DMS153 (cell line): Measurements from ENCODE around the gene ST7.

ENCODE experiments used
- DNase-seq: peaks from one replicate; lab custom pipeline; 2025; lab: John Stamatoyannopoulos, UW

The ST7 gene

DNA sequence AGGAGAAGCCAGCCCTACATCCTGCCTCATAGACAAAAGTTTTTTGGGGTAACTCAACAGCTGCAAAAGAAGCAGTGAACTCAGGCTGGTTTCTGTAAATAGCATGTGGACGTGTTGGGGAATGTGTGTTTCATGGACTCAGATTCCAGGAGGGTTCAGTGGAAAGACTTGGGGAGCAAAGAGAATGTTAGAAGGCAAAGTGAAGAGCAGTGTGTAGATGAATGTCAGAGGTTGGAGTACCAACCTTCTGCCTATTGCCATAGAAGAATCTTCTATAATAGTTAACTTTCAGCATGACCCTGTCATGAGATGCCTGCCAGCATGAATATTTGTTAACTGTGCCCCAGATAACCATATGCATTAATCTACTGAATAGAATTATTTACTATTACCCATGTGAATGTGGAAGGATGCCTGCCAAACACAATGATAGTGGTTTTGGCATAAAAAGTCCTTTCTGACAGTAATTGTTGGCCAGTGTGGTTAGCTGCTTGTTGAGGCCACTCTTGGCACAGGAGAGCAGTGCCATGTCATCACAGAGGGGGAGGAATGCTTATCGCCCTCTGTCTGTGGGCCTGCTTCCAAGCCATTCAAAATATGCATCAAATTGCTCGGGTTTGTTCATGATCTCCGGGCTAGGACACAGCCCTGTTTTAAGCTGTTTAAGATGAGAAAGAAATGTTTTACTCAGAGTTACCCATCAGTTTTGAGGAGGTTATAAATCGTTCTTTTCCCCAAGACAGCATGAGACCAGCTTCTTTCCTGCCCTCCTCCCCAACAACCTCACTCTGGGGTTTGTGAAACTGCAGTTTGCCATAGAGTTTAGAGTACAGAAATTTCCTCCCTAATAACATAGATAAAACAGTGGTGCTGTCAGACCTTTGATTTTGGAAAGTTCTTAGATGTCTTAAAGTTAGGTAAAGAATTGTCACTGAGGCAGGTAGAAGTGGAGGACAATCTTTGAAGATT is 204.2 kb downstream of the ST7 start:
- no peak for DNase-seq

DNA sequence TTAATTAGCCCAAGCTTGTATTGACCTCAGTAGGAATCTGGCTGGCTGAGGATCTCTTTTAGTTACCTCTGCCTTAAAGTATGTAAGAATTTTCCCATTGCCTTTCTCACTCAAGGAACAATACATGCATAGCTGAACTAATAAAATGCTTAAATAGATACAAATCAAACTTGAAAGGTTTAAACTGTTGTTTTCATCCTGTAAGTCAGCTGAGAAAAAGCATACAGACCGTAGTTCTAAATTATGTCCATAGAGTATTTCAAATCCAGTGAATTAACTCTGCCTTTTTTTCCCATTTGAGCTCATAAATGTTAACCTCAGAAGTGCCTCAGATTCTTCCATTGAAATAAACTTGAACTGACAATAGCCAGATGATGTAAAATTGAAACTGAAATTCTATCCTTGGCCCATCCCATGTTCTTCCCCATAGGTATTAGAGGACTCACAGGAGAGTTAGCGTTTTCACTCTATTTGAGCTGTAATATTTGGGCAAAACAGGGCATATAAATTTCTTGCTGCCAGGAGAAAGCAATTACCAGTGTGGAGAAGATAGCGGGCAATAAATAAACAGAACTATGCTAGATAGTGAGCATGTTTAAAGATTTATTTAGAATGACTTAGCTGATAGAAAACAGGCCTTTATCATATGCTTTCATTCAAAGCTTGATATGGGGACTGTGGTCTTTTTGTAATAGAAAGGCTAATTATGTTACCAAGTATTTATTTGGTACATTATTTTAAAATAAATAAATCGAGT is 205.8 kb downstream of the ST7 start:
- no peak for DNase-seq

DNA sequence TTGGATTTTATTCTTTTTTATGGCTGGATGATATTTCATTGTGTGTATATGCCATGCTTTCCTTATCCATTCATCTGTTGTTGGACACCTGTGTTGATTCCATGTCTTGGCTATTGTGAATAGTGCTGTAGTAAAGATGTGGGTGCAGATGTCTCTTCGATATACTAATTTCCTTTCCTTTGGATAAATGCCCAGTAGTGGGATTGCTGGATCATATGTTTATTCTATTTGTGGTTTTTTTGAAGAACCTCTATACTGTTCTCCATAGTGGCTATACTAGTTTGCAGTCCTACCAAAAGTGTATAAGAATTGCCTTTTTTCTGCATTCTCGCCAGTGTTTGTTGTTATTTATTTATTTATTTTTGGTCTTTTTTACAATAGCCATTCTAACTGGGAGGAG is 209.8 kb downstream of the ST7 start:
- DNase-seq, result no peak

DNA sequence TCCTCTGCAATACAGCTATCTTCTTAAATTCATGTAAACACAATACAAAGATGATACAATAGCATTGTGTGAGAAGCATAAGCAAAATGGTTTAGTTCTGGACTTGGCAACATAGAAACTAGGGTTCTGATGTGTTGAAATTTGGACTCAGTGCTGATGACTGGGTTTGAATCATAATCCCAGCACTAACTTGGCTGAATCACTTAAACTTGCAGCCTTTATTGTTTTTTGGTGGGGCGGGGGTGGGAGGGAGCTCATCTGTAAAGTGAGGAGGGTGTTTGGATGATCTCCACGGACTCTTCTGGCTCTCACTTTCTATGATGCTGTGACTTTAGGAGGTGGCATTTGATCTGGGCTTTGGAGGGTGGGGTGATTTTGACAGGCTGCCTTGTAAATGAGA is 211.3 kb downstream of the ST7 start:
- DNase-seq, result no peak

DNA sequence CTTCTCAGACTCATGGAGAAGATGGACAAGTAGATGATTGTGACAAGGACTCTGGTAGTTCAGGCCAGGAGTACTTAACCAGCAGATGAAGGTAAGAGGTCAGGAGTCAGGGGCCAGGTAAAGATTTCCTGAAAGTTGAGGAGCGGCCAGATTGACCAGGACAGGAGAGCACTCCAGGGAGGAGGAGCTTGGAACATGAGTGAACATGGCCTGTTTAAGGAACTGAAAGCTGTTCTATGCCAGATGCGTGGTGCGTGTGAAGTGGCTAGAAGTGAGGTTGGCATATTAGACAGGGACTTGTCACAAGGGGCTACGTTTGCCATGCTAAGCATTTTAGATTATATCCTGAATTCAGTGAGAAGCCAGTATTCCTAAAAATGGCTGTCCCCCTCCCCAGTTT is 212.4 kb downstream of the ST7 start:
- no peak for DNase-seq

DNA sequence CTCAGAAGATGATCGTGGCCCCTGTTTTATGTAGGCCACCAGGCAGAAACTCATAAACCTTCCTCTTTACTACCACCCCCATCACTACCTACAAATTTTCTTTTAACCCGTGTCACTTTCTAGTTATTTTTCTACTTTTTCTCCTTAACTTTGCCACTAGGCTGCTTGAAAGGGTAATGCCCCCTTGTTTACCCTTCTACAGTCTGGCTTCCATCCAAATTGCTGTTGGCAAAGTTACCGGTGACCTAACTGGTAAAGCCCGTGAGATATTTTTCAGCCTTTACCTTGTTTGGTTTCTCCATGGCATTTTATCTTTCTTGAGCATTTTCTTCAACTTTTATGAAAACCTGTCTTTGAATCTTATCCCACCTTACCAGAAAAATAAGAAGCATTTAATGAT is 216.6 kb downstream of the ST7 start:
- DNase-seq, result peak; percentile 6

DNA sequence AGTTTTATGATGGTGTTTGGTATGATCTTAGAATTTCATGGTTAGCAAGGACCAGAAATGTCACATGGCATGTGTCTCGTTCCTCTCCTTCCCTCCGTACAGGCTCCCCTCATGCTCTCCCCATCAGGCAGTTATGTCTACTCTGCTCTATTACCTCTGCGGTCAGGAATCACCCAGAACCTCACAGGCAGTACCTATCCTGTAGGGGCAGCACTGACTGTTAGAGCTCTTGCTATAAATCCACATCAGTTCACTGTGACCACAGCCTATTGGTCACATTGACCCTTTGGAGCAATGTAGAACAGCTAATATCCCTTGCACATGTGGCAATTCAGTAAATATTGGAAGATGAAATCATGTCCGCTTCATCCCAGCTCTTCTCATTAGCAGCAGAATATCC is 217.8 kb downstream of the ST7 start:
- DNase-seq, result no peak

DNA sequence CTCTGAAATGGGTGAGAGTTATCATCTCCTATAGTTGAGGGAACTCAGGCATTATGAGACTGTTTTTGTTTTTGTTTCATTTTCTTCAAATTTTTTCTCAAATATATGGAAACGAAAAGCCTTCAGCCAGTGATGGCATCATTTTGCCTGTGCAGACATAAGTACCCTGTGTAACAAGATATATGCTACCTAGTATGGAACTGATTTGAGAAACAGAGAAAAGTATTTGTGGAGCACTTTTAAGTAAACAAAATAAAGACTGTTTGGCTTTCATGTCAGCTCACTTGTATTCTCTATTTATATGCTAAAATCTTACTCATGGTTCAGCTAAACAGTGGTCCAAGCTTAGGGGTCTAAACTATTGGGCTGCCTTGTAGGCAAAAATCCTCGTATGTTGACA is 219.0 kb downstream of the ST7 start:
- no peak for DNase-seq

DNA sequence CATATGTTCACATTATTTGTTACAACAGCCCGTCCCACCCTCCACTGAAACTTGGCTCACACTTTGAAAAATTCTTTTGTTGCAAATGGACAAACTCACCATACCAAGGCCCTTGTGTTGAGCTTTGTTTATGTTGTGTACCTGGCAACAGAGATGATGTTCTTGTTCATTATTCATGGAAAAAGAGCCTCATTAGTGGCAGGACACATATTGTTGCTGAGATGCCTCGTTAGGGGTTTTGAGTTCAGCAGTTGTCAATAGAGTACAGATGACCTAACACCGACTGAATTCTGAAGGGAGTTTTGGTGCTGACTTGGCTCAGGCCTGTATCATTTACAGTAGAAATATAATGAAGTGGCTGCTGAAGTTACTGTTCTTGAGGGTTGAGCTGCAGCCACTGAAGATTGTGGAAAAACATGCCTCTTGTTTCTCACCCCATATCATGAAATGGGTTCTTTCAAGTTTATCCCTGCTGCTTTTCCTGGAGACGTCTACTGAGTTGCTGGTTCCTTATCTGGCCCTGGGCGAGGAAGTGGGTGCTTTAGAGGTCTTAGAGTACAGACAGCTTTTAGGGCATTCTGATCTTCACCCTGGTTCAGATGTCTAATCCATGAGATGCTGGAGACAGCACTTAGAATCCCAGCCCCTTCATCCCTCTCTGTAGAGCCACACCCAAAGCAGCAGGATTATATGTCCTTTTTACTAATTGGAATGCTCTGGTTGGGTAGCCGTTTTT is 219.9 kb downstream of the ST7 start:
- DNase-seq, result no peak

DNA sequence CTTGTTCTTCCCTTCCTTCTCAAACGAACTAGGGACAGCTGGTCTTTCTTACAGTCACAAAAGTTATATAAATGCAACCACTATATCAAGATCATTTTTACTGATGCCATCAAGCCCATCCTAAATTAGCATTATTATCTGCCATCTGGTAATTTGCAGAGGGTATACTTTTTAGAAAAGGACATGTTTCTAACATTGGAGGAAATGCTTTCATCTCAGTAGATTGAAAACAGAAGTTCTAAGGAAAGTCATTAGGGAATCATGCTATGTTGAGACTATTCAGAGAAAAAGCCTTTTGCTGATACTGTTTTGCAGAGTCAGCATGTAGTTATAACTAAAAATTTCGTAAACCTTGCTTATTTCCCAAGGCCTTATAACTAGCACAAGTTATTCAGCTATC is 222.9 kb downstream of the ST7 start:
- DNase-seq, result no peak

DNA sequence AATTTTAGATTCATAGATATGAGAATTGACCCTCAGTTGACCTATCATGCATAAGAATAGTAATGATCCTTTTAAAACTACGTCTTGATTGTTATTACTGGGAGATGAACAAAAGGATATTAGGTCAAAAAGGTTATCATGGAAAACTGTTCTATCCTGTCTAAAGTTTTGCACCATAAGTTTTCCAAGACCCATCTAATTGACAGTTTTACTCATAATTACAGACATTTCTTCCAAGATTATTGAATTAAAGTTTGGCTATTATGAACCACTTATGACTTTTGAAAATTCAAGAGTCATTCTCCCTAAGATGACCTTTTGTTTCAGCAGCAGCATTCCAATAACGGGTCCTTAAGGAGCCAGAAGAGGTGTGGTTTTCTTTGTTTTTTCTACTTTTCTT is 225.3 kb downstream of the ST7 start:
- no peak for DNase-seq

DNA sequence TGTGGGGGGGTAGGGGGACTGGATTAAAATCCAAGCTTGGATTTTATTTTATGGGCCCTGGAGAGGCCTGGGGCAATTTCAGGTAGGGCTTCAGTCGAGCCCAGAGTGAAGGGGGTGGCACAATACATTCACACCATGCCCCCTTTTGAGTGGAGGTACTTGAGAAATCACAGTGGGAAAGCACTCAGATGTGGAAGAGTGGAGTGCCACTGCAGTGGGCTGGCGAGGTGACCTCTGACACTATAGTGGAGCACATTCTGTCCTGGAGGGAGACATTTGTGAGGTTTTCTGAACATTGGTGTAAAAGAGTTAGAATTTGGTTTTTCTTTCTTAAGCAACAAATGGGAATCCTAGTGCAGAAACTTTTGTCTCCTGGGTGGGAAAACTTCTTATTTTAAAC is 226.4 kb downstream of the ST7 start:
- DNase-seq, result no peak

DNA sequence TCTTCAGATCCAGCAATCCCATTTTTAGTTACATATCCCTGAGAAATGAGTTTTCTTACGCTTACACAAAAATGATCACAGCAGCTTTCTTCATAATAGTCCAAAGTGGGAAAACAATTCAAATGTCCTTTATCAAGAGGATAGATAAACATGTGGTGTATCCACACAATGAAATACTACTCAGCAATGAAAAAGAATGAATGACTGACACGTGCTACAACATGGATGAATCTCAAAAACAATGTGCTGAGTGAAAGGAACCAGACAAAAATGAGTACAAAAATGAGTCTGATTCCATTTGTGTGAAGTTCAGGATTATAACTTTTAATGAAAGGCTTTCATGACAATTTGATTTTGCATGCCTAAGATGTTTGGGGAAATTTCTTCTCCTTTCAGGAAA is 230.4 kb downstream of the ST7 start:
- no peak for DNase-seq

DNA sequence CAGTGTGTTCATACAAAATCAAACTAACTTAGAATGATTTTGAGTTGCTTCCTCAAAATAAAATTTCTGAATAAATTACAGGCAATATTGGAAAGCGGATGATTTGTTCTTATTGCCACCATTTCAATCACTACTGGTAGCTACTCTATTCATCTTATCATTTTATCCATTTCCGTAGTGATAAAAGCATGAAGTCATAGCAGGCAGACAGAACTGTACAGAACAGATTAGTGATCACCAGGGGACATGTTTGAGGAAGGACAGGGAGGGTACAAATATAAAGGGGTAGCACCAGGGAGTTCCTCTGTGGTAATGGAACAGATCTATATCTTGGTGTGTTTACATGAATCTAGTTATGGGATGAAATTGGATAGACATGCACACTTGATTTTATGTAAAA is 231.1 kb downstream of the ST7 start:
- no peak for DNase-seq

DNA sequence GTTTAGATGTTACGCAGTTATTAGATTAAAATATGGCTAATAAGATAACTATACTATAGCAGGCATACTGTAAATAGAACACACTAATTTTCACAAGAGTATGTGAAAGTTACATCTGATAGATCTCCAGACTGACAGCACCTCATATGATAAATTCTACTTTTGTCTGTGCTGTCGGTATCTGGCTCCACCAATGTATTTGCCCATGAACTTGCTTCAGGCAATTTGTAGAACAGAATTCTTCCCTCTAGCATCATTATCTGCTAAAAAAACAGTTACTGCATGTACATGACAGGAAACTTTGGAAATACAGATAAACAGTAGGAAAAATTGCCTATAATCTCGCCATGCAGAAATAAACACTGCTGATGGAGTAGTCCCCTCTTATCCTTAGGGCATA is 231.8 kb downstream of the ST7 start:
- DNase-seq, result no peak

DNA sequence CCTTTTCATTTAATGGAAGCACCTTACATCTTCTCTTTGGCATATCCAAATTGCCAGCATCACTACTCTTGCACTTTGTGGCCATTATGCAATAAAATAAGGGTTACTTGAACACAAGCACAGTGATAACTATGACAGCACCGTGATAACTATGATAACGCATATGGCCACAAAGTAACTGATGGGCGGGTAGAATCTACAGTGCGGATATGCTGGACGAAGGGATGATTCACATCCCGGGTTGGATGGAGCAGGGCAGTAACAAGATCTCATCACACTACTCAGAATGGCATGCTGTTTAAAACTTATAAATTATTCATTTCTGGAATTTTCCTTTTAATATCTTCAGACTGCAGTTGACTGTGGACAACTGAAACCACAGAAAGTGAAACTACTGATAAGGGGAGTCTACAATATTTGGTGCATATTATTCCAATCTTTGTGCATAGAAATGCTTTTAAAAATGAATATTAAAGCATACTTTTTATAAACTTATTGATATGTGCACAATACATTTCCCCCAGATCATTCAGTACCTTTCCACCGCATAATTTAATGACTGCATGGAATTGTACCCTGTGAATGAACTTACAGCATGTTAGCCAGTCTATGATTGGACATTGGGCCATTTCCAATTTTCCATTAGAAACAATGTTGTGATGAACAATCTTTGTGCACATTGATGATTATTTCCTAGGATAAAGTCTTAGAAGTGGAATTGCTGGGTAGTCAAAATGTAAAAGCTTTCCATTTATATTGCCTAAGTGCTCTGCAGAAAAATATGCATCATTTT is 233.1 kb downstream of the ST7 start:
- no peak for DNase-seq

DNA sequence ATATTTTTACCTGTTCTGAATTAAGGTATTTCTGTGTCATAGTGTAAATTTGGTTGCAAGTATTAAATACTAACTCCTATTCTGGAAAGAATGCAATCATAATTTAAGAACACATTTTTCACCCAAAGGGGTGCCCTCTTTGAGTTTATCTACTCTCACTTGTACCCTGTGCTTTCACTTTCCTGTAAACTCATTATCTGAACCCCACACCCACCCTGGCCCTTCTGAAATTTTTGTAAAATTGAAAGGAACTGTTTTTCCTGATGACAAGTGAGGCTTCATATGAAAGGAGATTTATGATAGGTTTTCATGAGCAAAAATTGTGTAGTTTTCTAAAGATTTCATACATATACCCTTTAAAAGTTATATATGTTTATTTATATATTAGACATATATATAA is 235.1 kb downstream of the ST7 start:
- no peak for DNase-seq

DNA sequence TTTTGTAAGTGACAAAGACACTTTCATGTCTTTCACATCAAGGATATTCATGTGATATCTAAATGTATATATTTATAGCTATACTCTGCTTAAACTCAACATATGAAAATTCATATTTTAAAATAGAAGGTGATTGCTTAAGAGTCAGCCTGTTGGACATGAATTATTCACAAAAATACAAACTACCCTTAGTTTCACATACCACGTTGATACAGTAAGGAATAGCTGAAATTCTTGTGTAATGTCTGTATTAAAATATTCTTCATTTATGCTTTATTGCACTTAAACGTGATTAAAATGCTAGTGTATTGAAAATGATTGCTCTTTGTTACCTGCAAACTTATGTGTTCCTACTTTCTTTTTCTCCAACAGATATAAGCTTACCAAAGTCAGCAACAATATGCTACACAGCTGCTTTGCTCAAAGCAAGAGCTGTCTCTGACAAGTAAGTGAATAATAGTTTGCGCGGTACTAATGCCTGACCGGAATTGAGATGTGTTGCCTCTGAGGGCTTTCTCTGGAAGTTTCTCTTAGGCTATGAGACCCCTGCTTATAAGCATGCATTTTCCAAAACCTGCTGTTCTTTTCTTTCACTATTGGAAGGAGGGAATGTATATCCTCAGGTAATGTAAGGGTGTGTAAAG is 235.8 kb downstream of the ST7 start:
- DNase-seq, result no peak

DNA sequence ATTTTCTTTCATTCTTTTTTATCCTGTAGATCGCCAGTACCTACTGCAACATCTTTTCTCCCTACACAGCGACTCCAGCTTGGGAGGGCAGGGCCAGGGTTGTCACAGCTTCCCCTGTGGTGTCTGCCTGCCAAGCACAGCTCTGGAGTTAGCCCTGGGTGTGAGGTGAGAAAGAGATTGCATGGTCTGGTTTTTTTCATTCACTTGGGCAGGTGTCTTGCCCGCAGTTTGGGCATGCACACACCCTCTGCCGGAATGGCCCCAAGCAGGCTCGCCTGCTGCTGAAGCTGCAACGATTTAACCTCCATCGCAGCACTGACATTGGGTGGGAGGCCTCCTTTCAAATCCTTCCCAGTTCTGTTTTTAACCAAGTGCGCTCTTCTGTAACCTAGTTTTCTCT is 236.8 kb downstream of the ST7 start:
- DNase-seq, result no peak

DNA sequence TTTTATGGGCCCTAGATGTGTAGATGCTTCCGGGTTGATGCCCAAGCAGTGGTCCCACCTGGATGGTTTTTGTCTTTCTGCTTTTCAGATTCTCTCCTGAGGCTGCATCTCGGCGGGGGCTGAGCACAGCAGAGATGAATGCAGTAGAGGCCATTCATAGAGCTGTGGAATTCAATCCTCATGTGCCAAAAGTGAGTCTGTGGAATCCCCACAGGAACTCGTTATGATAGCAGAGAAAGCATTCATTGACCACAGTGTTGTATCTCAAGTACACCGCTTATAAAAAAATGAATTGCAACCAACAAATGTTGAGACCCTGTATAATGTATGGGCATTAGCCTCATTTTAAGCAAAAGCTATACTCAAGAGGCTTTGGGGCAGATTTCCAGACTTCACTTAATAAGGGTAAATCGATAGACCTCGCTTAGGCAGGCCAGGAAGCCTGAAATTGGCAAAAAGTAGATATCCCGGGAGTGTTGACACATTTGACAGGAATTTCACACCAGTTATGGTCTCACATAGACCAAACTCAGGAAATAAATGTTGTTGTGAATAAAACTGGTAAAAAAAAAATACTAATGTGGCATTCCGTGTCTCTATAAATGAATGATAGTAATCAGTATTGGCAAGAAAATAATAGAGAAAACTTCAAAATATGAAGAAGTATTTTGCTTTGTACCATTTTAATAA is 237.6 kb downstream of the ST7 start:
- DNase-seq, result no peak

DNA sequence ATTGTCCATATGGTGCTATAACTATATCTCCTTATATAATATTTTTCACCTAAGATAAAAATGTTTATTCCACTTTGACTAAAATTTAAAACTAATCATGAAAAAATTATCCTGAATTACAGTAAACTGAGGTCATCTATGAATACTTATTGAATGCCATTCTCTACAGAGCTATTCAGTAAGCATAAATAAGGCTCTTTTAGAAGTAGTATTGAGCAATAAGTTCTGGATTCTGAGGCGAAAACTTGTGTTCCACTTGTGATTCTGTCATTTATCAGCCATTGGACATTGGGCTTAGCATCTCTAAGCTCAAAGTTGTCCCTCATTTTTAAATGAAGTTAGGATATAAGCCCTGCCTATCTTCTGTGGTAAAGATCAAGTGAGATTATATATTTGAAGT is 238.8 kb downstream of the ST7 start:
- DNase-seq, result no peak
